ENCODE data around the gene ATE1.

The ATE1 gene

DNA sequence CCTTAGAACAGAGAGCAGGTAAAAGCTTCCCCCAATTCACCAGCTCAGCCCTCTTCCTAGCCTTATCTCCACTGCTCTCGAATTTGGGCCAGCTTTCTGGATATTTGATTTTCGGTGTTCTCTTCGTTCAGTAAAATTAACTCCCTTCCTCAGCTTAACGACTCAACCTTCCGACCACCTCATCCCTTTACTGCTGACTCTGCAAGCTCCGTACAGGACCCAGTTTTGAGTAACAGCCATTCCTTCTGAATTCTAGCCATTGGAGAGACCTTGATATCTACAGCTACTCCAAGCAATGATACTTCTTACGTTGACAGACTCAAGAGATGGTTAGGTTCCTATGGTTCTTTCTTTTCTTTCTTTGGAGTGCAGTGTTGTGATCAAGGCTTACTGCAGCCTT, 65.8 kb downstream of the ATE1 start:
- TF ChIP-seq, protein P1, sequence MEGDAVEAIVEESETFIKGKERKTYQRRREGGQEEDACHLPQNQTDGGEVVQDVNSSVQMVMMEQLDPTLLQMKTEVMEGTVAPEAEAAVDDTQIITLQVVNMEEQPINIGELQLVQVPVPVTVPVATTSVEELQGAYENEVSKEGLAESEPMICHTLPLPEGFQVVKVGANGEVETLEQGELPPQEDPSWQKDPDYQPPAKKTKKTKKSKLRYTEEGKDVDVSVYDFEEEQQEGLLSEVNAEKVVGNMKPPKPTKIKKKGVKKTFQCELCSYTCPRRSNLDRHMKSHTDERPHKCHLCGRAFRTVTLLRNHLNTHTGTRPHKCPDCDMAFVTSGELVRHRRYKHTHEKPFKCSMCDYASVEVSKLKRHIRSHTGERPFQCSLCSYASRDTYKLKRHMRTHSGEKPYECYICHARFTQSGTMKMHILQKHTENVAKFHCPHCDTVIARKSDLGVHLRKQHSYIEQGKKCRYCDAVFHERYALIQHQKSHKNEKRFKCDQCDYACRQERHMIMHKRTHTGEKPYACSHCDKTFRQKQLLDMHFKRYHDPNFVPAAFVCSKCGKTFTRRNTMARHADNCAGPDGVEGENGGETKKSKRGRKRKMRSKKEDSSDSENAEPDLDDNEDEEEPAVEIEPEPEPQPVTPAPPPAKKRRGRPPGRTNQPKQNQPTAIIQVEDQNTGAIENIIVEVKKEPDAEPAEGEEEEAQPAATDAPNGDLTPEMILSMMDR (IDR thresholded peaks at IDR 0.05; ENCODE audit: control extremely low read depth, extremely low read depth, low read depth, missing control alignments): no peak
- CTCF ChIA-PET: interaction anchor here (0.7 to 1.7 kb wide), 5 partner anchors 10 to 85 kb away, joined by 3 to 4 read pairs (median 3); no protein-coding TSS in a partner anchor
- POLR2A ChIA-PET: no interaction called here
- no peak for DNase-seq (ENCODE audit: extremely low spot score)

DNA sequence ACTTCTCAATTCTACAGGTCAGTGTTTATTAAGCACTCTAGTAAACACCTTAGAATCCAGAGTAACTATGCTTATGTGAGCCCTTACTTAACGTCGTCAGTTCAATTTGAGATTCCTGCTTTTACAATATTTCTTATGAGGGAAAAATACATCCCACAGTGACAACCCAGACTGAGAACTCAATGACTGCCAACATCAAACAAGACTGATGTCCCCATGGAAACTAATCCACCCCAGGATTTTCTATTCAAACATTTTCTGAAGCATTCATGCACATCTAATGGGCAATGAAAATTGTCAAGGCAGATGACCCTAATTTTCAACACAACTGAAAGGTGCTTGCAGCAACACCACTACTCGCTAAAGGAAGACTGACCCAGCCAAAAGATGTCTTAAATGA, 67.0 kb downstream of the ATE1 start:
- TF ChIP-seq, protein P1 (IDR thresholded peaks at IDR 0.05; ENCODE audit: control extremely low read depth, extremely low read depth, low read depth, missing control alignments): no peak
- POLR2A ChIA-PET: no interaction called here
- CTCF ChIA-PET: no interaction called here
- no peak for DNase-seq (ENCODE audit: extremely low spot score)

DNA sequence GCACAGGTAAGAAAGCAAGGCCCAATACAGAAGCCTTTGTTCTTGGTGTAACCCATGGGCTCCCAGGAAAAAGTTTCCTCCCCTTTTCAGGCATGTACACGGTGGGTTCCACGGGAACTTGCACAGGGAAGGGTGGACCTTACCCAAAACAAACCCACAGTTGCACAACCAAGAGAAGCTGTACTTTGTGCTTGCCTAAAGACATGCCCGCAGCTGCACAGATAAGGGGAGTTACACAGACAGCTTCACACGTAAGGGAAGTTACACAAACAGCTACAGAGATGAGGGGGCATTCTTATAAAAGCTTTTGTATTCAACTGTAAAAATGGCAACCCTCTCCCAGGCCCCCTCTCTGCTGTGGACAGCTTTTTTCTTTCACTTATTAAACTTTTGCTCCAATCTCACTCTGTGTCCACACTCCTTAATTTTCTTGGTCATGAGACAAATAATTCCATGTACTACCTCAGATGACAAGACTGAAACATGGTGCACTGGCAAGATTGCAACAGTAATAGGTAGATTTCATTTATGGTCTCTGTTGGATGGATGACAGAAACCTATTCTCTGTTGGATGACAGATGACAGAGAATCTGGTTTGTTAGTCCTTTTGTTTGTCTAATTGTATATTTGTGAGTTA, 72.9 kb downstream of the ATE1 start:
- POLR2A ChIA-PET: no interaction called here
- no peak for DNase-seq (ENCODE audit: extremely low spot score)

DNA sequence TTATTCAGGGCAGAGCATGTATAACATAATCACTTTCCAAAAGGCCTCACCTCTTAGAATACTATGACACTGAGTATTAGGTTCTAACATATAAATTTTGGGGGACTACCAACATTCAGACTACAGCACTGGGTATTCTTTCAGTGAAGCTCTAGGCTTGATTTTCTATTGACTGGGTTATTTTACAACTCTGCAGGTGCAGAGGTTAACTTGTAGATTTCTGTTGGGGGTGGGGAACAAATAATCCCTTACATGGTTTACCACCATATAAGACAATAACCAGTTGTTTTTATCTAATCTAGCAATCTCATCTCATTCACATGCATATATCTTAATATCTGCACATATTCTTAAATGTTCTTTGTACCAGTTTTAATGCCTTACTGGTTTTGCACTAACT, 73.9 kb downstream of the ATE1 start:
- ChIA-PET POLR2A (no interaction called here), CTCF (interaction anchor here (0.7 to 2.2 kb wide), 4 partner anchors 22 to 47 kb away, joined by 3 to 9 read pairs (median 4); no protein-coding TSS in a partner anchor)
- DNase-seq (ENCODE audit: extremely low spot score): no peak
- TF ChIP-seq, protein P1 (IDR thresholded peaks at IDR 0.05; ENCODE audit: control extremely low read depth, extremely low read depth, low read depth, missing control alignments): no peak

More for the DNA sequence above, 72.9 kb downstream of the ATE1 start:
- TF ChIP-seq, protein P1 (IDR thresholded peaks at IDR 0.05; ENCODE audit: control extremely low read depth, extremely low read depth, low read depth, missing control alignments): no peak
- CTCF ChIA-PET: interaction anchor here (0.8 to 2.2 kb wide), 5 partner anchors 9 to 46 kb away, joined by 3 to 9 read pairs (median 5); no protein-coding TSS in a partner anchor

DNA sequence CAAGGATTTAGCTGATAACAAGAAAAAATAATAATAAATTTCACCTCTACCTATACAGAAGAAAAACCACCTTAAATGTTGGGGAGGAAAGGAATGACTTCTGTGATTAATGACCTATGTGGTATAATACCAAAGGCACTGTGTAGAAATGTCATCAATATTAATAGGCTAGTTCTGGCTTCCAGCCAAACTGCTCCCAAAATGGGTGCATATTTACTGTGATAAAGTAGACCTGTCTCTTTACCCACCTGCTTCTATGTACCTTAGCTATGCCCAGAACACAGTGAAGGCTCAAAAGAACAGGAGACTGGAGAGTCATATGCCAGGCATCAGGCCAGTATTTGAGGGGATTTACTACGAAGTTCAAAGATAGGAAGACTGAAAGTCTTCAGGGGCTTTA, 76.0 kb downstream of the ATE1 start:
- ChIA-PET CTCF (interaction anchor here (1.2 to 1.6 kb wide), 2 partner anchors 10 to 27 kb away, joined by 3 read pairs; no protein-coding TSS in a partner anchor), POLR2A (no interaction called here)
- DNase-seq (ENCODE audit: extremely low spot score): no peak
- TF ChIP-seq, protein P1 (IDR thresholded peaks at IDR 0.05; ENCODE audit: control extremely low read depth, extremely low read depth, low read depth, missing control alignments): no peak

DNA sequence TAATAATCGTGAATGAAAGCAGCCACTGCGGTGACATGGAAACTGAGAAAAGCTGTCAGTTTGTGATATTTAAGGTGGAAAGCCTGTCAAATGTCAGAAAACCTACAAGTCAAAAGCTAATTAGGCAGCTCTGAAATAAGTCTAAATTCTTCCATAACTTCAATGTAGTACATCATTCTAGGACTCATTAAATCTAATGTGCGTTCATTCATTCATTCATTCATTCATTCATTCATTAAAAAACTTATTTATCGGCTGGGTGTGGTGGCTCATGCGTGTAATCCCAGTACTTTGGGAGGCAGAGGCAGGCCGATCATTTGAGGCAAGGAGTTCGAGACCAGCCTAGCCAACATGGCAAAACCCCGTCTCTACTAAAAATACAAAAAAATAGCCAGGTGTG, 79.7 kb downstream of the ATE1 start:
- ChIA-PET CTCF (interaction anchor here (1.4 to 1.5 kb wide), 2 partner anchors 13 to 118 kb away, joined by 3 read pairs; no protein-coding TSS in a partner anchor), POLR2A (no interaction called here)
- DNase-seq (ENCODE audit: extremely low spot score): no peak
- TF ChIP-seq, protein P1 (IDR thresholded peaks at IDR 0.05; ENCODE audit: control extremely low read depth, extremely low read depth, low read depth, missing control alignments): no peak

Data from GM10248 (cell line).